Mucosa of descending colon (tissue), 3 donors: ENCODE results near the gene FAM228B. TPM values are rescaled to one million over a fixed set of nuclear protein-coding genes. Genes with fewer than 3 reads are reported as not detected.
"Not testable (repeated sequence)": the region's sequence is repeated elsewhere in the genome, so short reads cannot be mapped to it uniquely, and the experiment has no call there.

Experiments used
- ATAC-seq: fragments of 200-7000 bp; cut with Tn5 transposase; one replicate; pipeline ENCODE4 v1.9.1; 2020; ENCODE audit warnings: mild to moderate bottlenecking, moderate library complexity
- DNase-seq, 3 donors: peaks; one replicate each; pipeline ENCODE4 v3.0.0-alpha.2; 2020
- H3K36me3 ChIP-seq: fragments of 200-600 bp; one replicate; pipeline ENCODE4 v1.8.0; 2021; ENCODE audit warnings: low read depth, mild to moderate bottlenecking
- H3K4me1 ChIP-seq: fragments of 200-600 bp; one replicate; pipeline ENCODE4 v1.8.0; 2021; ENCODE audit warnings: low read depth, mild to moderate bottlenecking
- H3K4me3 ChIP-seq: fragments of 200-600 bp; one replicate; pipeline ENCODE4 v1.8.0; 2021; ENCODE audit warnings: mild to moderate bottlenecking
- H3K9me3 ChIP-seq: fragments of 200-600 bp; one replicate; pipeline ENCODE4 v1.8.0; 2021; ENCODE audit warnings: mild to moderate bottlenecking
- CTCF ChIP-seq: fragments of 200-600 bp; IDR thresholded peaks from one replicate; pipeline ENCODE4 v1.8.0; 2022; ENCODE audit warnings: antibody characterized with exemption, mild to moderate bottlenecking
- intact Hi-C, 2 donors: fragments of 100-400 bp; cut with DNase I in 1 of 2; cut with micrococcal nuclease in 1 of 2; formaldehyde crosslinking; loops; one replicate each; pipeline versions ENCODE4 v1.11.0 to v1.11.1; 2022; cut with DNase I, micrococcal nuclease
- total RNA-seq, 3 donors: library from RNA; stranded (reverse); fragmentation: NEBNext Ultra II Directional in 2 of 3; extraction: Animal tissue kit (Norgen Biotek cat#: 25700) in 2 of 3; gene quantifications; one replicate each; pipeline versions ENCODE4 v1.2.1 to v1.2.4, GENCODE V29; 2021 to 2023
- donor health status: DM: no; HTN: no; CAD: no; lungs with moderate emphysema.
- donor health status: DM: no; HTN: no; CAD: no.
- donor health status: DM: no; HTN: yes; CAD: no.

Gene FAM228B
- total RNA-seq, 3 donors from 2014 or later, result 4.8 to 36.6 (median 7.8) TPM

- H3K4me1 ChIP-seq, result peaks cover 3% of the 10 kb centered on the region
- intact Hi-C loops, result no loop called here
- TF ChIP-seq CTCF, result no peak
- peak overlapping the region; percentile 53 for H3K4me3 ChIP-seq
- H3K9me3 ChIP-seq, result no peaks in the 10 kb centered on the region
- ATAC-seq, result peak; percentile 8
- H3K36me3 ChIP-seq, result no peaks in the 10 kb centered on the region
- DNase-seq, result no peak
These were observed 689 bp upstream of the FAM228B start for GRCh38 chr2:24122366-24123194.

GRCh38 chr2:24123922-24124580 lies 782 bp downstream of the FAM228B start:
- peak overlapping the region; percentile 53 for H3K4me3 ChIP-seq
- ATAC-seq (peak; percentile 7), DNase-seq (no peak)
- H3K4me1 ChIP-seq, result peaks cover 3% of the 10 kb centered on the region
- no peaks in the 10 kb centered on the region for H3K36me3 ChIP-seq
- no peaks in the 10 kb centered on the region for H3K9me3 ChIP-seq
- no peak for TF ChIP-seq CTCF
- intact Hi-C loops, result no loop called here

- DNase-seq (no peak), ATAC-seq (no peak)
- no peak overlapping the region for H3K4me3 ChIP-seq
- no peaks in the 10 kb centered on the region for H3K9me3 ChIP-seq
- H3K4me1 ChIP-seq, result peaks cover 3% of the 10 kb centered on the region
- no peaks in the 10 kb centered on the region for H3K36me3 ChIP-seq
- no peak for TF ChIP-seq CTCF
- intact Hi-C loops, result no loop called here
These were observed 2.7 kb downstream of the FAM228B start for GRCh38 chr2:24125956-24126355.

GRCh38 chr2:24132543-24132942 lies 9.3 kb downstream of the FAM228B start:
- DNase-seq (no peak), ATAC-seq (no peak)
- H3K9me3 ChIP-seq, result no peaks in the 10 kb centered on the region
- H3K4me3 ChIP-seq, result no peak overlapping the region
- intact Hi-C loops, result no loop called here
- H3K36me3 ChIP-seq, result no peaks in the 10 kb centered on the region
- H3K4me1 ChIP-seq, result no peaks in the 10 kb centered on the region
- no peak for TF ChIP-seq CTCF

- H3K36me3 ChIP-seq, H3K4me3 ChIP-seq, H3K9me3 ChIP-seq, intact Hi-C loops, DNase-seq, H3K4me1 ChIP-seq, ATAC-seq: not testable (repeated sequence)
These were observed 17.0 kb downstream of the FAM228B start for GRCh38 chr2:24140305-24140704.

GRCh38 chr2:24147364-24147763 lies 24.1 kb downstream of the FAM228B start:
- Histone ChIP-seq H3K36me3 (no peaks in the 10 kb centered on the region), H3K4me3 (no peak overlapping the region), H3K4me1 (no peaks in the 10 kb centered on the region), H3K9me3 (peaks cover 10% of the 10 kb centered on the region)
- DNase-seq, result no peak
- no peak for TF ChIP-seq CTCF
- intact Hi-C loops, result no loop called here
- no peak for ATAC-seq
